ENCODE data around the gene HCRTR1.
"Not testable (repeated sequence)": the region's sequence is repeated elsewhere in the genome, so short reads cannot be mapped to it uniquely, and the experiment has no call there.

Gene HCRTR1

DNA sequence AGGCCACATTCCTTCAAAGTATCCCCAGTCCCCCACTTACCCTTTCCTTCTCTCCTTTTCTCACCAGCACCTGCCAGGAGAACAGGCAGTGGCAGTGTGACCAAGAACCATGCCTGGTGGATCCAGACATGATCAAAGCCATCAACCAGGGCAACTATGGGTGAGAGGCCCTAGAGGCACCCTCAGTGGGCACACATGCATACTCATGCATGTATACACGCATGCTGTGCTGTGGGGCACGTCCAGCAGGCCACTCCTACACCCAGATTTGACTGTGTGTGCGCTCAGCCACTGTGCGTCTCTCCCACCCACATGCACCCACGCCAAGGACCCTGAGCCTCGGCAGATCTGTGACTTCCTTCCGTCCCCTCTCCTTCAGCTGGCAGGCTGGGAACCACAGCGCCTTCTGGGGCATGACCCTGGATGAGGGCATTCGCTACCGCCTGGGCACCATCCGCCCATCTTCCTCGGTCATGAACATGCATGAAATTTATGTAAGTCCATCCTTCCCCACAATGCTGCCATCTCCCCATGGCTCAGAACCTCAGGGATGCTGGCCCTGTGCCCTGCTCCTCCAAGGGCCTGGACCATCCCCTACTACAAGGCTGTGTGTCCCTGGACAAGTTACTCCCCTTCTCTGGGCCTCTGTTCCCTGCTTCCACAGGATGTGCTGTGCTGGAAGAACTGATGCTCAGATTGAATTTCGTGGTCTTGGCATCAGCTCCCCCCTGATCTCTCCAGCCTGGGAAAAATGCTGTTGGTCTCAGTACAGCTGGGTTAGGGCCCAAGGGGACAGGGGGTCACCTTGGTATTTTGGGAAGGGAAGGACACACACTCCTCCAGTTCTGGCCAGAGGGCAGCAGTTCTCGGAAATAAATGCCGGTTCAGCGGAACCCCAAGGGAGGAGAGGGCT, 34.2 kb upstream of the HCRTR1 start:
- Histone ChIP-seq H3K27ac (ENCODE audit: low read length) (peak overlapping the region; percentile 99), H3K4me1 (ENCODE audit: control insufficient read depth, insufficient read depth, low read length) (peaks cover 90% of the 10 kb centered on the region), H3K9ac (ENCODE audit: low read length in 2 of 2) (peak overlapping the region; percentile 50 to 75), H3K36me3 (ENCODE audit: control insufficient read depth in 2 of 2, insufficient read depth in 2 of 2, low read length in 2 of 2) (peaks cover 21 to 24% of the 10 kb centered on the region in 2 donors), H3K4me3 (ENCODE audit: low read length in 2 of 2) (peak overlapping the region; percentile 13 to 55), H3K27me3 (ENCODE audit: control insufficient read depth in 1 of 2, insufficient read depth in 2 of 2, low read length in 2 of 2) (no peaks in the 10 kb centered on the region), H3K9me3 (ENCODE audit: control insufficient read depth in 2 of 2, low read length in 2 of 2) (no peaks in the 10 kb centered on the region)

DNA sequence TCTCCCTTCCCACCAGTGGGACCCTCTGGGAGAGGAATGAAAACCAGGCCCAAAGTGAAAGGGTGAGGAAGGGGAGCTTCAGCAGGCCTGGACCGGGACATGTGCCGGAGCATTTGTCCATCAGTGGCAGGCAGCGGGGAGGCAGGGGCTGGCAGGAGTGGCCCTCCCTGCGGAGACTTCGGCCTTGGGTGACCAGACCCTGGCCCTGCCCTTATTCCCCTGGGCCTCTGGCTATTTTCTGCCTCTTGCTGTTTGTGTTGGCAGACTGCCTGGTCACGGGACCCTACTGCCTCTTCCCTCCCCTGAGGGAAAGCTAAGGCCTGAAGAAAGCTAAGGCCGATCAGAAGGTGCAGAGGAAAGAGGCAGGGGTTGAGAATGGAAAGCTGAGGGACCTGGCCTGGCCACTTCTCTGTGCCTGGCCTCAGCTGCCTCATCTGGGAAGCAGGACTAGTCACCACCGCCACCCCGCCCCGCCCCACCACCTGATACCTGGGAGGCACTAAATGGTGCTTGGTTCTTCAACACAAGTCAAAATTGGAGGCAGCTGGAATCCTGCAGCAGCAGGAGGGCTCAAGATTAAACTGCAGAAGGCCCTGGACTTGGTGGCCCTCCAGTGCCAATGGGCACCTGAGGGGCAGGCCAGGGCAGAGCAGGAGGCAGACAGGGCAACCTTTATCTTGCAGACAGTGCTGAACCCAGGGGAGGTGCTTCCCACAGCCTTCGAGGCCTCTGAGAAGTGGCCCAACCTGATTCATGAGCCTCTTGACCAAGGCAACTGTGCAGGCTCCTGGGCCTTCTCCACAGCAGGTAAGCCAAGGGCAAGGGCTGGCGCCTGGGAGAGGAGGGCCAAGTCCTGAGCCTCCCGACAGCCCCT, 33.3 kb upstream of the HCRTR1 start:
- H3K27me3 ChIP-seq (ENCODE audit: control insufficient read depth in 1 of 2, insufficient read depth in 2 of 2, low read length in 2 of 2), result no peaks in the 10 kb centered on the region
- H3K9me3 ChIP-seq (ENCODE audit: control insufficient read depth in 2 of 2, low read length in 2 of 2), result no peaks in the 10 kb centered on the region
- peaks cover 96% of the 10 kb centered on the region for H3K4me1 ChIP-seq (ENCODE audit: control insufficient read depth, insufficient read depth, low read length)
- H3K9ac ChIP-seq (ENCODE audit: low read length in 2 of 2), result peak overlapping the region; percentile 50 to 75
- H3K4me3 ChIP-seq (ENCODE audit: low read length in 2 of 2), result peak overlapping the region; percentile 13 to 55
- peaks cover 21 to 22% of the 10 kb centered on the region in 2 donors for H3K36me3 ChIP-seq (ENCODE audit: control insufficient read depth in 2 of 2, insufficient read depth in 2 of 2, low read length in 2 of 2)
- H3K27ac ChIP-seq (ENCODE audit: low read length), result peak overlapping the region; percentile 99

DNA sequence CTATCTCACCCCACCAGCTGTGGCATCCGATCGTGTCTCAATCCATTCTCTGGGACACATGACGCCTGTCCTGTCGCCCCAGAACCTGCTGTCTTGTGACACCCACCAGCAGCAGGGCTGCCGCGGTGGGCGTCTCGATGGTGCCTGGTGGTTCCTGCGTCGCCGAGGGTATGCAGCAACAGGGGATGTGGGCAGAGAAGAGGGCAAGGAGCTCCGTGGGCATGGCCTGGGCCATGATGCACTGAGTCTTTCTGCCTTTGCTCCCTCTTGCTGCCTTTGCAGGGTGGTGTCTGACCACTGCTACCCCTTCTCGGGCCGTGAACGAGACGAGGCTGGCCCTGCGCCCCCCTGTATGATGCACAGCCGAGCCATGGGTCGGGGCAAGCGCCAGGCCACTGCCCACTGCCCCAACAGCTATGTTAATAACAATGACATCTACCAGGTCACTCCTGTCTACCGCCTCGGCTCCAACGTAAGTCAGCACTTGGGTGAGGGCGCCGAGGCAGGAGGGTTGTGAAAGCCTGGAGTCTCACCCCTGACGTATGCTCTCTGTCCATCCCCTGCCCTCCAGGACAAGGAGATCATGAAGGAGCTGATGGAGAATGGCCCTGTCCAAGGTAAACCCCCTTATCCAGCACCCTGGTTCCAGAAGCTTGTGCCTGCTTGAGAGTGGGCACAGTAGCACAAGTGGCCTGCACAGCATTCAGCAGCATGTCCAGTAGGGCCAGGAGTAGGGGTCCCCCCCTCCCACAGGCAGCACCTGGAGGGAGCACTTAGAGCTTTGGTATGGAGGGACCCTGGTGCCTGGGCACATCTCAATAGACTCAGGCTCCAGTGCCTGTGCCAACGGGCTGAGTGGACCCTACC, 32.4 kb upstream of the HCRTR1 start:
- H3K9me3 ChIP-seq (ENCODE audit: control insufficient read depth in 2 of 2, low read length in 2 of 2), result no peaks in the 10 kb centered on the region
- no peaks in the 10 kb centered on the region for H3K27me3 ChIP-seq (ENCODE audit: control insufficient read depth in 1 of 2, insufficient read depth in 2 of 2, low read length in 2 of 2)
- H3K9ac ChIP-seq (ENCODE audit: low read length in 2 of 2), result peak overlapping the region; percentile 50 to 75
- H3K27ac ChIP-seq (ENCODE audit: low read length), result peak overlapping the region; percentile 99
- peak overlapping the region in 1 of 2 donors; percentile 49 for H3K4me3 ChIP-seq (ENCODE audit: low read length in 2 of 2)
- peaks cover 21 to 22% of the 10 kb centered on the region in 2 donors for H3K36me3 ChIP-seq (ENCODE audit: control insufficient read depth in 2 of 2, insufficient read depth in 2 of 2, low read length in 2 of 2)
- peaks cover 90% of the 10 kb centered on the region for H3K4me1 ChIP-seq (ENCODE audit: control insufficient read depth, insufficient read depth, low read length)

DNA sequence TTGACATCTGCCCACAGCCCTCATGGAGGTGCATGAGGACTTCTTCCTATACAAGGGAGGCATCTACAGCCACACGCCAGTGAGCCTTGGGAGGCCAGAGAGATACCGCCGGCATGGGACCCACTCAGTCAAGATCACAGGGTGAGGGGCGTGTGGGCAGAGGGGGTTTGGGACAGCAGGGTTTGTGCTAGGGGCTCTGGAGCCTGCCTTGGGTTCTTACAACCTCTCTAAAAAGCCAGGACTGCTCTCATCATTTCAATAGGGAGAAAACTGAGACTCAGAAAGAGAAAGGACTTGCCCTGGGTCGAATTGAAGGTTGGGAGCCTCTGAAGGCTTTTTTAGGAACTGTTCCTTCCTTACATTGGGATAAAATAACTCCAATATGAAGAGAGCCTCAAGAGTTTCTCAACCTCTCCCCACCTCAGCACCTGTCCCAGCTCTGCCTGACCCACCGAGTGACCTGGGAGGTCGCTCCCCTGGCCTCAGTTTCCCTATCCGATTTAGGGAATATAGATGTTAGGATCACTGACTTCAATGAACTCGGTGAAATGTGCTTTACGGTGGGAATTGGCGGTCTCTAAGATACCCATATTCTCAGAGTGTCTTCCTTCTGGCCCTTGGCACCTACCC, 31.6 kb upstream of the HCRTR1 start:
- Histone ChIP-seq H3K27me3 (ENCODE audit: control insufficient read depth in 1 of 2, insufficient read depth in 2 of 2, low read length in 2 of 2) (no peaks in the 10 kb centered on the region), H3K9ac (ENCODE audit: low read length in 2 of 2) (peak overlapping the region; percentile 5 to 17), H3K36me3 (ENCODE audit: control insufficient read depth in 2 of 2, insufficient read depth in 2 of 2, low read length in 2 of 2) (peaks cover 21 to 22% of the 10 kb centered on the region in 2 donors), H3K4me3 (ENCODE audit: low read length in 2 of 2) (peak overlapping the region in 1 of 2 donors; percentile 35), H3K27ac (ENCODE audit: low read length) (peak overlapping the region; percentile 99), H3K9me3 (ENCODE audit: control insufficient read depth in 2 of 2, low read length in 2 of 2) (no peaks in the 10 kb centered on the region), H3K4me1 (ENCODE audit: control insufficient read depth, insufficient read depth, low read length) (peaks cover 82% of the 10 kb centered on the region)

DNA sequence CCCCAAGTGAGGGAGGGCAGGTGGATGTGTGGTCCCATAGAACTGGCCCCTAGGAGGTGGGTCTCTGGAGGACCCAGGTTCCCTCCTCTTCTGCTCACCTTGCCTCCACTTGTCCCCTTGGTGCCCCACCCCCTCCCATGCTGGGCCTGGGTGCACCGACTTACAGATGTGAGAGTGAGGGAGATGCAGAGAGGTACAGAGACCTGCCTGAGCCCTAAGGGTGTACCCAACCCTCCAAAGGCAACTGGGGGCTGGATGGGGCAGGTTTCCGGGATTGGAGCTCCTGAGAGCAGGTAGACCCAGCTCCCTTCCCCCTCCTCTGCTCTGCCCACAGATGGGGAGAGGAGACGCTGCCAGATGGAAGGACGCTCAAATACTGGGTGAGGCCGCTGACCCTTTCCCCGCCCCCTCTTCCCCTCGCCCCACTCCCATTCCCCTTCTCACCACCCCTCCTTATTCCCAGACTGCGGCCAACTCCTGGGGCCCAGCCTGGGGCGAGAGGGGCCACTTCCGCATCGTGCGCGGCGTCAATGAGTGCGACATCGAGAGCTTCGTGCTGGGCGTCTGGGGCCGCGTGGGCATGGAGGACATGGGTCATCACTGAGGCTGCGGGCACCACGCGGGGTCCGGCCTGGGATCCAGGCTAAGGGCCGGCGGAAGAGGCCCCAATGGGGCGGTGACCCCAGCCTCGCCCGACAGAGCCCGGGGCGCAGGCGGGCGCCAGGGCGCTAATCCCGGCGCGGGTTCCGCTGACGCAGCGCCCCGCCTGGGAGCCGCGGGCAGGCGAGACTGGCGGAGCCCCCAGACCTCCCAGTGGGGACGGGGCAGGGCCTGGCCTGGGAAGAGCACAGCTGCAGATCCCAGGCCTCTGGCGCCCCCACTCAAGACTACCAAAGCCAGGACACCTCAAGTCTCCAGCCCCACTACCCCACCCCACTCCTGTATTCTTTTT, 30.8 kb upstream of the HCRTR1 start:
- H3K27ac ChIP-seq (ENCODE audit: low read length), result peak overlapping the region; percentile 99
- no peaks in the 10 kb centered on the region for H3K27me3 ChIP-seq (ENCODE audit: control insufficient read depth in 1 of 2, insufficient read depth in 2 of 2, low read length in 2 of 2)

DNA sequence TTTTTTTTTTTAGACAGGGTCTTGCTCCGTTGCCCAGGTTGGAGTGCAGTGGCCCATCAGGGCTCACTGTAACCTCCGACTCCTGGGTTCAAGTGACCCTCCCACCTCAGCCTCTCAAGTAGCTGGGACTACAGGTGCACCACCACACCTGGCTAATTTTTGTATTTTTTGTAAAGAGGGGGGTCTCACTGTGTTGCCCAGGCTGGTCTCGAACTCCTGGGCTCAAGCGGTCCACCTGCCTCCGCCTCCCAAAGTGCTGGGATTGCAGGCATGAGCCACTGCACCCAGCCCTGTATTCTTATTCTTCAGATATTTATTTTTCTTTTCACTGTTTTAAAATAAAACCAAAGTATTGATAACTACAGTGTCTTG, 30.2 kb upstream of the HCRTR1 start:
- H3K4me1 ChIP-seq (ENCODE audit: control insufficient read depth, insufficient read depth, low read length), result peaks cover 77% of the 10 kb centered on the region
- not testable (repeated sequence) for H3K4me3 ChIP-seq (ENCODE audit: low read length in 2 of 2); H3K9me3 ChIP-seq (ENCODE audit: control insufficient read depth in 2 of 2, low read length in 2 of 2); H3K27me3 ChIP-seq (ENCODE audit: control insufficient read depth in 1 of 2, insufficient read depth in 2 of 2, low read length in 2 of 2)
- peak overlapping the region in 1 of 2 donors; percentile 71 for H3K9ac ChIP-seq (ENCODE audit: low read length in 2 of 2)
- H3K36me3 ChIP-seq (ENCODE audit: control insufficient read depth in 2 of 2, insufficient read depth in 2 of 2, low read length in 2 of 2), result peaks cover 21 to 22% of the 10 kb centered on the region in 2 donors
- H3K27ac ChIP-seq (ENCODE audit: low read length), result peak overlapping the region; percentile 99

More for the DNA sequence above, 30.8 kb upstream of the HCRTR1 start:
- Histone ChIP-seq H3K4me3 (ENCODE audit: low read length in 2 of 2) (no peak overlapping the region), H3K9ac (ENCODE audit: low read length in 2 of 2) (peak overlapping the region in 1 of 2 donors; percentile 17), H3K4me1 (ENCODE audit: control insufficient read depth, insufficient read depth, low read length) (peaks cover 77% of the 10 kb centered on the region), H3K36me3 (ENCODE audit: control insufficient read depth in 2 of 2, insufficient read depth in 2 of 2, low read length in 2 of 2) (peaks cover 21 to 22% of the 10 kb centered on the region in 2 donors), H3K9me3 (ENCODE audit: control insufficient read depth in 2 of 2, low read length in 2 of 2) (no peaks in the 10 kb centered on the region)

DNA sequence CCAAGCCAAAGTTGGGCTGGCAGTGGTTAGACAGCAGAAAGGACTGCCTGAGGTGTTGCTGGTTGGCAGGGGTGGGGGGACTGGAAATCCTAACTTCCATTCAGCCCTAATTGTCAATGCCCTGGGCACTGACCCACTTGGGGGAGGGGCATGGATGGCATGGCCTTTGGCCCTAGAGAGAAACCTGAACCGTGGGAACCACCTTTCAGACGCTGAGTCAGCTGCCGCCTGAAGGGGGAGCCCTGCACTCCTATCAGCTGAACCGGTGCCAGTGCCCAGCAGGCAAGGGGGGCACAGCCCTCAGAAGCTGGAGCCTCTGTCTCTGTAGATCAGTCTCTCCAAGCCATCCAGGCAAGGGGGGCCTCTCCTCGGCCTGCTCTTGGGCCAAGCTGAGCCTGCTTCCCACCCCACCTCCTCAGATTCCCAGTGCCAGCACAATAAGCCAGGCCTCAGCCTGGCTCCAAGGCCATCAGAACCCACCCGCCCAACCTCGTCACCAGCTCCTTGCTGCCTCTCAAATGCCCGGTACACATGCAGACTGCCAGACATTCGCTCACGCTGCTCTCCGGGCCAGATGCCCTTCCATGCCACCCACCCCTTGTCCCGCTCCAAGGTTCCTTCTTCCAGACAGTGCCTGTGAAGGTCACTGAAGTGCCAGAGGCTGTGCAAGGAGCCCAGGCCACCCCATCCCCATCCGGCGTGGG, 29.6 kb upstream of the HCRTR1 start:
- H3K4me3 ChIP-seq (ENCODE audit: low read length in 2 of 2), result peak overlapping the region in 1 of 2 donors; percentile 61
- H3K27me3 ChIP-seq (ENCODE audit: control insufficient read depth in 1 of 2, insufficient read depth in 2 of 2, low read length in 2 of 2), result no peaks in the 10 kb centered on the region
- peak overlapping the region; percentile 71 to 72 for H3K9ac ChIP-seq (ENCODE audit: low read length in 2 of 2)
- peaks cover 21 to 22% of the 10 kb centered on the region in 2 donors for H3K36me3 ChIP-seq (ENCODE audit: control insufficient read depth in 2 of 2, insufficient read depth in 2 of 2, low read length in 2 of 2)
- no peaks in the 10 kb centered on the region for H3K9me3 ChIP-seq (ENCODE audit: control insufficient read depth in 2 of 2, low read length in 2 of 2)
- peak overlapping the region; percentile 99 for H3K27ac ChIP-seq (ENCODE audit: low read length)
- H3K4me1 ChIP-seq (ENCODE audit: control insufficient read depth, insufficient read depth, low read length), result peaks cover 71% of the 10 kb centered on the region

DNA sequence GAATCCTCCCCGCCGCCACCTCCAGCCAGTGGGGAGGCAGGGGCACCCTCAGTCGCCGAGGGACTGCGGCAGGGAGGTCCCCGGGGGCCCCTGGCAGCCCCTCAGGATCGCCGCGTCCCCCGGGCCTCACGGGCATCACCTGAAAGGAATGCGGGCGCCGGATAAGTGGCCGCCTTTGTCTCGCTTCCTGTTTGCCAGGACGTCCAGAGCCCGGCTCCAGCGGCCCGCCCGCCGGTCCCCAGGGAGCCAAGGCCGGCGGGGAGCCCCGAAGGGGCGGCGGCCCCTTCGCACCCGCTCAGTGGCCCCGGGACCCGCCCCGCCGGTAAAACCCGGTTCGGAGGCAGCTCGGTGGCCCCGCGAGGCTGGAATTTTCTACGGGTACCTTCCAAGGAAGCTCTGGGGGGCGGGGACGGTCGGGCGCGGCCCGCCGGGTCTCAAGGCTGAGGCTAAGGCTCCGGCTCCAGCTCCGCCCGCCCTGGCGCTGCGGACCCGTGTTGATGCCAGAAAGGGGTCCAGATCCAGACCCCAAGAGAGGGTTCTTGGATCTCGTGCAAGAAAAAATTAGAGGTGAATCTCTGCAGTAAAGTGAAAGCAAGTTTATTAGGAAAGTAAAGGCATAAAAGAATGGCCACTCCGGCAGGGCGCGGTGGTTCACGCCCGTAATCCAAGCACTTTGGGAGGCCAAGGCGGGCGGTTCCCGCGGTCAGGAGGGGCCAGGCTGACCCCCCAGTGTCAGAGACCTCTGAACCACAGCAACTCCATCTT, 28.6 kb upstream of the HCRTR1 start:
- Histone ChIP-seq H3K27me3 (ENCODE audit: control insufficient read depth in 1 of 2, insufficient read depth in 2 of 2, low read length in 2 of 2) (no peaks in the 10 kb centered on the region), H3K27ac (ENCODE audit: low read length) (peak overlapping the region; percentile 99), H3K4me3 (ENCODE audit: low read length in 2 of 2) (peak overlapping the region; percentile 20 to 61), H3K4me1 (ENCODE audit: control insufficient read depth, insufficient read depth, low read length) (peaks cover 63% of the 10 kb centered on the region), H3K36me3 (ENCODE audit: control insufficient read depth in 2 of 2, insufficient read depth in 2 of 2, low read length in 2 of 2) (peaks cover 13 to 14% of the 10 kb centered on the region in 2 donors), H3K9ac (ENCODE audit: low read length in 2 of 2) (peak overlapping the region; percentile 71 to 72), H3K9me3 (ENCODE audit: control insufficient read depth in 2 of 2, low read length in 2 of 2) (no peaks in the 10 kb centered on the region)

Data from stomach smooth muscle (tissue), 2 donors.